Omental fat pad (tissue), 4 donors: ENCODE measurements around the gene DAPK1. TPM values are rescaled to one million over a fixed set of nuclear protein-coding genes. Genes with fewer than 3 reads are reported as not detected.

Experiments used
- ATAC-seq: fragments of 150-250 bp; one replicate; pipeline ENCODE4 v1.9.1; 2016; ENCODE audit warnings: mild to moderate bottlenecking, moderate library complexity; ENCODE audit not compliant: low FRiP score
- DNase-seq: peaks from one replicate; pipeline ENCODE4 v3.0.0-alpha.2; 2019; ENCODE audit warnings: low spot score
- CTCF ChIP-seq, 3 donors: fragments of 450-650 bp; IDR thresholded peaks; one replicate each; pipeline ENCODE4 v1.5.1; 2016 to 2017; ENCODE audit warnings: antibody characterized with exemption in 3 of 3, mild to moderate bottlenecking in 3 of 3, moderate library complexity in 2 of 3
- small RNA-seq: library from RNA; depleted of rRNA; stranded (forward); fragments of <200 nt; gene quantifications from one replicate; pipeline ENCODE3, GENCODE V24; 2016
- total RNA-seq, 4 donors: library from RNA; depleted of rRNA; stranded (reverse); fragments of >200 nt; gene quantifications; one replicate each; pipeline ENCODE4 v1.1.0, GENCODE V29; 2016

The DAPK1 gene
- total RNA-seq, 4 donors from 2014 or later: 56.1 to 214 (median 88.1) TPM

- DNase-seq: no peak
- no peak for TF ChIP-seq CTCF (IDR thresholded peaks at IDR 0.05)
- ATAC-seq: no peak
These were observed 254.2 kb downstream of the DAPK1 start for GRCh38 chr9:87751868-87752267.

GRCh38 chr9:87753313-87753712 is 255.6 kb downstream of the DAPK1 start:
- ATAC-seq: no peak
- TF ChIP-seq CTCF (IDR thresholded peaks at IDR 0.05): no peak
- DNase-seq: no peak

Small RNAs within 50 kb of the gene (small RNA-seq; reads per million reads assigned to genes)
- 0.39 reads per million for gene AL161787.1

Other genes starting within 250 kb of the DAPK1 start
- 100 to 1,000 TPM; 160 to 932 (median 321) TPM for gene CTSL, start 228.3 kb downstream of the DAPK1 start, total RNA-seq